Fibroblast of lung (primary cell): ENCODE data around the gene DBH. TPM values are rescaled to one million over a fixed set of nuclear protein-coding genes. Genes with fewer than 3 reads are reported as not detected.

Experiments
- DNase-seq, 2 donors: peaks; one replicate each; pipeline versions ENCODE4 v3.0.0 to v3.0.0-alpha.2; 2010; ENCODE audit warnings: low read depth in 2 of 2
- H2AFZ ChIP-seq: 2 replicates; pipeline ENCODE4 v1.5.1; 2012; ENCODE audit warnings: low read length, control low read depth, inconsistent platforms
- H3K27ac ChIP-seq: 2 replicates; pipeline ENCODE4 v1.5.1; 2011; ENCODE audit warnings: low read length, control low read depth; ENCODE audit not compliant: insufficient read depth
- H3K27me3 ChIP-seq: 2 replicates; pipeline ENCODE4 v1.5.1; 2011; ENCODE audit warnings: mild to moderate bottlenecking, low read length; ENCODE audit not compliant: control insufficient read depth, insufficient read depth
- H3K36me3 ChIP-seq: 2 replicates; pipeline ENCODE4 v1.5.1; 2011; ENCODE audit warnings: low read length; ENCODE audit not compliant: control insufficient read depth, insufficient read depth
- H3K4me1 ChIP-seq: 2 replicates; pipeline ENCODE4 v1.5.1; 2011; ENCODE audit warnings: low read length; ENCODE audit not compliant: control insufficient read depth, insufficient read depth; ENCODE audit errors: extremely low read depth
- H3K4me2 ChIP-seq: 2 replicates; pipeline ENCODE4 v1.5.1; 2011; ENCODE audit warnings: low read length, control low read depth; ENCODE audit not compliant: insufficient read depth; ENCODE audit errors: extremely low read depth
- H3K4me3 ChIP-seq, 4 experiments: fragments of 200-600 bp in 1 of 4; sonication (generic) in 1 of 4; replicated peaks in 1 of 4; 2 replicates each; pipeline ENCODE4 v1.5.1; 2011 to 2016; ENCODE audit warnings: low read length in 4 of 4, low read depth in 3 of 4, mild to moderate bottlenecking in 3 of 4, control low read depth in 2 of 4, inconsistent platforms in 1 of 4, mixed read lengths in 1 of 4; ENCODE audit not compliant: insufficient read depth in 1 of 4; ENCODE audit errors: control extremely low read depth in 1 of 4
- H3K79me2 ChIP-seq: 2 replicates; pipeline ENCODE4 v1.5.1; 2012; ENCODE audit warnings: mild to moderate bottlenecking, low read length, inconsistent platforms; ENCODE audit not compliant: control insufficient read depth, insufficient read depth
- H3K9ac ChIP-seq: 2 replicates; pipeline ENCODE4 v1.5.1; 2011; ENCODE audit warnings: mild to moderate bottlenecking, low read length, control low read depth; ENCODE audit not compliant: insufficient read depth
- H3K9me3 ChIP-seq: 2 replicates; pipeline ENCODE4 v1.5.1; 2012; ENCODE audit warnings: low read depth, low read length; ENCODE audit not compliant: control insufficient read depth, insufficient read depth
- H4K20me1 ChIP-seq: 2 replicates; pipeline ENCODE4 v1.5.1; 2011; ENCODE audit warnings: low read length; ENCODE audit not compliant: control insufficient read depth, insufficient read depth; ENCODE audit errors: extremely low read depth
- CTCF ChIP-seq, 2 donors: IDR thresholded peaks in 1 of 2; conservative IDR thresholded peaks in 1 of 2; 1 replicate in 1 of 2; 2 replicates in 1 of 2; pipeline ENCODE4 v1.5.1; 2011 to 2012; ENCODE audit warnings: low read length in 2 of 2, control low read depth in 1 of 2, inconsistent platforms in 1 of 2, low read depth in 1 of 2, mild to moderate bottlenecking in 1 of 2
- EZH2 ChIP-seq: IDR thresholded peaks from 2 replicates; pipeline ENCODE4 v1.5.1; 2012; ENCODE audit warnings: low read length, control low read depth, mild to moderate bottlenecking; ENCODE audit errors: missing control alignments
- polyA plus RNA-seq, 2 donors: library from polyadenylated mRNA; depleted of rRNA in 1 of 2; stranded (reverse) in 1 of 2; unstranded in 1 of 2; fragments of >200 nt; gene quantifications; 2 replicates each; pipeline ENCODE4 v1.2.1, GENCODE V29; 2011 to 2012; ENCODE audit warnings: missing spikeins in 1 of 2
- total RNA-seq: library from RNA; depleted of rRNA; stranded (reverse); fragments of >200 nt; gene quantifications from 2 replicates; pipeline ENCODE4 v1.2.1, GENCODE V29; 2014

The DBH gene
- total and polyA plus RNA-seq, 2 donors (not counting 1 experiment from before 2014, with no cell fraction given), result not detected

- H3K9me3 ChIP-seq, result peaks cover 2% of the 10 kb centered on the region
- H2AFZ ChIP-seq, result no peak overlapping the region
- no peak overlapping the region for H3K4me2 ChIP-seq
- no peak overlapping the region for H3K4me3 ChIP-seq
- no peaks in the 10 kb centered on the region for H3K27me3 ChIP-seq
- no peak overlapping the region for H3K9ac ChIP-seq
- H3K4me1 ChIP-seq, result no peaks in the 10 kb centered on the region
- no peak overlapping the region for H3K27ac ChIP-seq
- TF ChIP-seq CTCF (conservative IDR thresholded peaks at IDR 0.05 in 1 of 2, IDR thresholded peaks at IDR 0.05 in 1 of 2; ENCODE audit: low read depth in 1 of 2, low read length in 2 of 2) (no peak), EZH2 (no peak)
- H4K20me1 ChIP-seq, result no peaks in the 10 kb centered on the region
- no peaks in the 10 kb centered on the region for H3K36me3 ChIP-seq
- DNase-seq, result no peak
- H3K79me2 ChIP-seq, result no peaks in the 10 kb centered on the region
Measured at GRCh38 chr9:133591985-133592384, 44.2 kb upstream of the DBH start.

- Histone ChIP-seq H4K20me1 (no peaks in the 10 kb centered on the region), H3K79me2 (no peaks in the 10 kb centered on the region), H3K4me1 (no peaks in the 10 kb centered on the region), H3K4me3 (no peak overlapping the region), H2AFZ (no peak overlapping the region), H3K9me3 (peaks cover 2% of the 10 kb centered on the region), H3K27ac (no peak overlapping the region), H3K9ac (no peak overlapping the region), H3K4me2 (no peak overlapping the region), H3K36me3 (no peaks in the 10 kb centered on the region), H3K27me3 (no peaks in the 10 kb centered on the region)
- TF ChIP-seq EZH2, result no peak
- TF ChIP-seq CTCF (conservative IDR thresholded peaks at IDR 0.05 in 1 of 2, IDR thresholded peaks at IDR 0.05 in 1 of 2; ENCODE audit: low read depth in 1 of 2, low read length in 2 of 2), result peak in 1 of 2 donors; percentile 26
- peak in 1 of 2 donors; percentile 14 for DNase-seq
Measured at GRCh38 chr9:133592731-133593409, 43.3 kb upstream of the DBH start.

- no peak overlapping the region for H3K4me3 ChIP-seq
- no peak for DNase-seq
- no peaks in the 10 kb centered on the region for H4K20me1 ChIP-seq
- no peaks in the 10 kb centered on the region for H3K4me1 ChIP-seq
- no peak overlapping the region for H3K9ac ChIP-seq
- H3K27ac ChIP-seq, result no peak overlapping the region
- no peaks in the 10 kb centered on the region for H3K79me2 ChIP-seq
- H3K27me3 ChIP-seq, result no peaks in the 10 kb centered on the region
- no peaks in the 10 kb centered on the region for H3K36me3 ChIP-seq
- TF ChIP-seq EZH2 (no peak), CTCF (conservative IDR thresholded peaks at IDR 0.05 in 1 of 2, IDR thresholded peaks at IDR 0.05 in 1 of 2; ENCODE audit: low read depth in 1 of 2, low read length in 2 of 2) (no peak)
- H3K9me3 ChIP-seq, result no peaks in the 10 kb centered on the region
- H3K4me2 ChIP-seq, result no peak overlapping the region
- H2AFZ ChIP-seq, result no peak overlapping the region
Measured at GRCh38 chr9:133593587-133594253, 42.4 kb upstream of the DBH start.
